Muscle of leg (tissue), 11 donors: Measurements from ENCODE around the gene DBH. TPM values are rescaled to one million over a fixed set of nuclear protein-coding genes. Genes with fewer than 3 reads are reported as not detected.

ENCODE experiments used
- DNase-seq: peaks from one replicate; pipeline ENCODE4 v3.0.0; 2013
- H3K27ac ChIP-seq: one replicate; pipeline ENCODE4 v1.5.1; 2013; ENCODE audit warnings: mild to moderate bottlenecking, low read length, control low read depth
- H3K27me3 ChIP-seq: one replicate; pipeline ENCODE4 v1.6.1; 2013; ENCODE audit warnings: low read length; ENCODE audit not compliant: control insufficient read depth, insufficient read depth
- H3K36me3 ChIP-seq: one replicate; pipeline ENCODE4 v1.6.1; 2013; ENCODE audit warnings: low read length; ENCODE audit not compliant: control insufficient read depth, insufficient read depth
- H3K4me1 ChIP-seq: one replicate; pipeline ENCODE4 v1.6.1; 2013; ENCODE audit warnings: low read length; ENCODE audit not compliant: control insufficient read depth, insufficient read depth
- H3K4me3 ChIP-seq: one replicate; pipeline ENCODE4 v1.5.1; 2013; ENCODE audit warnings: low read length, control low read depth
- H3K9me3 ChIP-seq: replicated peaks from 2 replicates; pipeline ENCODE4 v1.6.1; 2013; ENCODE audit warnings: low read depth, low read length; ENCODE audit not compliant: control insufficient read depth
- WGBS: methylation state at CpG from one replicate; pipeline ENCODE4 v1.1.5; 2013; ENCODE audit warnings: missing lambda C conversion rate; ENCODE audit not compliant: insufficient coverage; 5-methylcytosine and 5-hydroxymethylcytosine counted together
- polyA plus RNA-seq, 8 donors: library from polyadenylated mRNA; unstranded; fragments of 120-200 nt; gene quantifications; one replicate each; pipeline versions ENCODE4 v1.2.1 to v1.2.3, GENCODE V29; 2013; ENCODE audit warnings: inconsistent platforms in 1 of 8, low replicate concordance in 1 of 8; ENCODE audit not compliant: insufficient read length in 8 of 8, insufficient read depth in 1 of 8
- total RNA-seq: library from RNA; stranded (reverse); fragments of 120-200 nt; gene quantifications from one replicate; pipeline ENCODE4 v1.2.4, GENCODE V29; 2013

The DBH gene
- total and polyA plus RNA-seq, 9 donors = 0.48 to 0.87 (median 0.64) TPM; not detected in 1

- H3K27ac ChIP-seq = no peak overlapping the region
- peaks cover 47% of the 10 kb centered on the region for H3K4me1 ChIP-seq
- H3K4me3 ChIP-seq = no peak overlapping the region
- peaks cover 20% of the 10 kb centered on the region for H3K27me3 ChIP-seq
- no peaks in the 10 kb centered on the region for H3K36me3 ChIP-seq
- 25% methylated on average over 4 of the region's 12 CpGs for WGBS
- DNase-seq = no peak
- no peaks in the 10 kb centered on the region for H3K9me3 ChIP-seq
These were observed 70.3 kb downstream of the DBH start for GRCh38 chr9:133706307-133707050.

GRCh38 chr9:133707065-133707762 is 71.1 kb downstream of the DBH start:
- no peak overlapping the region for H3K27ac ChIP-seq
- H3K9me3 ChIP-seq = no peaks in the 10 kb centered on the region
- WGBS = 48% methylated on average over 13 of the region's 17 CpGs
- peak; percentile 73 for DNase-seq
- H3K27me3 ChIP-seq = peaks cover 13% of the 10 kb centered on the region
- no peaks in the 10 kb centered on the region for H3K36me3 ChIP-seq
- no peak overlapping the region for H3K4me3 ChIP-seq
- peaks cover 47% of the 10 kb centered on the region for H3K4me1 ChIP-seq

- no peak overlapping the region for H3K27ac ChIP-seq
- DNase-seq = no peak
These were observed 71.6 kb downstream of the DBH start for GRCh38 chr9:133707763-133708245.

GRCh38 chr9:133708246-133709014 is 72.3 kb downstream of the DBH start:
- 83% methylated on average over 25 of the region's 30 CpGs for WGBS
- Histone ChIP-seq H3K4me3 (no peak overlapping the region), H3K27ac (no peak overlapping the region), H3K27me3 (peaks cover 2% of the 10 kb centered on the region), H3K4me1 (peaks cover 48% of the 10 kb centered on the region), H3K36me3 (no peaks in the 10 kb centered on the region), H3K9me3 (no peaks in the 10 kb centered on the region)
- no peak for DNase-seq

More at GRCh38 chr9:133707763-133708245, 71.6 kb downstream of the DBH start:
- H3K9me3 ChIP-seq = no peaks in the 10 kb centered on the region
- WGBS = 88% methylated on average over 15 of the region's 15 CpGs
- no peak overlapping the region for H3K4me3 ChIP-seq
- peaks cover 47% of the 10 kb centered on the region for H3K4me1 ChIP-seq
- no peaks in the 10 kb centered on the region for H3K36me3 ChIP-seq
- H3K27me3 ChIP-seq = peaks cover 7% of the 10 kb centered on the region

Other genes starting within 250 kb of the DBH start
- 26.2 TPM for gene REXO4, start 218.4 kb upstream of the DBH start, total RNA-seq
- 10 to 100 TPM; 31.5 to 39.4 (median 37.6) TPM for gene REXO4, start 218.4 kb upstream of the DBH start, polyA plus RNA-seq
- gene ADAMTS13, start 214.0 kb upstream of the DBH start, total RNA-seq = 3.4 TPM
- 10 to 100 TPM in 2 of 8 donors, 1 to 10 TPM in 6; 5.5 to 10.5 (median 8.6) TPM for gene ADAMTS13, start 214.0 kb upstream of the DBH start, polyA plus RNA-seq
- gene CACFD1, start 176.4 kb upstream of the DBH start, total RNA-seq = 11.1 TPM
- gene CACFD1, start 176.4 kb upstream of the DBH start, polyA plus RNA-seq = 10 to 100 TPM; 14.8 to 21.5 (median 16.4) TPM
- 0.44 TPM for gene SLC2A6, start 157.3 kb upstream of the DBH start, total RNA-seq
- 1 to 10 TPM in 7 of 8 donors, under 1 TPM in 1; 0.91 to 2.1 (median 1.4) TPM for gene SLC2A6, start 157.3 kb upstream of the DBH start, polyA plus RNA-seq
- 23.0 TPM for gene MYMK, start 111.4 kb upstream of the DBH start, total RNA-seq
- 10 to 100 TPM; 48.6 to 93.0 (median 73.3) TPM for gene MYMK, start 111.4 kb upstream of the DBH start, polyA plus RNA-seq
- gene ADAMTSL2, start 101.7 kb upstream of the DBH start, total RNA-seq = 4.7 TPM
- 1 to 10 TPM; 2.3 to 5.5 (median 4.6) TPM for gene ADAMTSL2, start 101.7 kb upstream of the DBH start, polyA plus RNA-seq
- gene FAM163B, start 27.0 kb upstream of the DBH start, total RNA-seq = not detected
- under 1 TPM in 3 of 8 donors, not detected in 5; 0.13 to 0.36 (median 0.18) TPM for gene FAM163B, start 27.0 kb upstream of the DBH start, polyA plus RNA-seq
- gene SARDH, start 102.0 kb downstream of the DBH start, total RNA-seq = 6.3 TPM
- gene SARDH, start 102.0 kb downstream of the DBH start, polyA plus RNA-seq = 1 to 10 TPM; 4.9 to 7.1 (median 5.5) TPM